B cell (primary cell): ENCODE data around the gene SIRT7. TPM values are rescaled to one million over a fixed set of nuclear protein-coding genes. Genes with fewer than 3 reads are reported as not detected.

ENCODE experiments used
- ATAC-seq: fragments of 200-7000 bp; cut with Tn5 transposase; one replicate; pipeline ENCODE4 v1.10.0; 2021; ENCODE audit warnings: low read depth, mild to moderate bottlenecking, moderate number of reproducible peaks, moderate library complexity
- CTCF ChIA-PET: fragments of 350-600 bp; sonication (Branson Sonifier 250); formaldehyde crosslinking; loops from one replicate; lab custom pipeline; 2021; ENCODE audit warnings: antibody characterized with exemption, inconsistent platforms; lab: Charles Lee
- POLR2A ChIA-PET: fragments of 350-600 bp; sonication (Branson Sonifier 250); formaldehyde crosslinking; loops from one replicate; lab custom pipeline; 2021; ENCODE audit warnings: antibody characterized with exemption; lab: Charles Lee
- DNase-seq: peaks from one replicate; pipeline ENCODE4 v3.0.0; 2013
- H2AFZ ChIP-seq: 2 replicates; pipeline ENCODE4 v1.6.1; 2012; ENCODE audit warnings: mild to moderate bottlenecking, low read depth, low read length; ENCODE audit not compliant: insufficient read depth, poor library complexity, severe bottlenecking
- H3K27ac ChIP-seq, 2 donors: 1 replicate in 1 of 2; 2 replicates in 1 of 2; pipeline ENCODE4 v1.5.1; 2012 to 2013; ENCODE audit warnings: low read length in 2 of 2, mild to moderate bottlenecking in 2 of 2, moderate library complexity in 1 of 2
- H3K27me3 ChIP-seq, 4 experiments: fragments of 200-600 bp in 1 of 4; sonication (generic) in 1 of 4; replicated peaks in 1 of 4; 1 replicate in 2 of 4; 2 replicates in 2 of 4; pipeline versions ENCODE4 v1.6.1 to v1.7.0; 2013 to 2016; ENCODE audit warnings: low read length in 3 of 4, mild to moderate bottlenecking in 2 of 4, mixed read lengths in 1 of 4, moderate library complexity in 1 of 4; ENCODE audit not compliant: insufficient read depth in 4 of 4, control insufficient read depth in 3 of 4; ENCODE audit errors: control extremely low read depth in 1 of 4
- H3K36me3 ChIP-seq, 2 experiments: replicated peaks in 1 of 2; 1 replicate in 1 of 2; 2 replicates in 1 of 2; pipeline versions ENCODE4 v1.6.1 to v1.7.1; 2013; ENCODE audit warnings: low read length in 1 of 2; ENCODE audit not compliant: insufficient read depth in 2 of 2, control insufficient read depth in 1 of 2; ENCODE audit errors: control extremely low read depth in 1 of 2, extremely low read depth in 1 of 2
- H3K4me1 ChIP-seq, 2 donors: fragments of 200-600 bp in 1 of 2; sonication (generic) in 1 of 2; 1 replicate in 1 of 2; 2 replicates in 1 of 2; pipeline versions ENCODE4 v1.5.1 to v1.6.1; 2013 to 2017; ENCODE audit warnings: low read length in 2 of 2; ENCODE audit not compliant: control insufficient read depth in 2 of 2, insufficient read depth in 2 of 2
- H3K4me2 ChIP-seq: replicated peaks from 2 replicates; pipeline ENCODE3; 2012; ENCODE audit warnings: mild to moderate bottlenecking, low read depth, low read length; ENCODE audit not compliant: poor library complexity, severe bottlenecking
- H3K4me3 ChIP-seq, 5 experiments: fragments of 200-600 bp in 1 of 5; sonication (generic) in 1 of 5; 1 replicate in 3 of 5; 2 replicates in 2 of 5; pipeline versions ENCODE4 v1.5.1 to v1.7.0; 2011 to 2016; ENCODE audit warnings: low read length in 4 of 5, mild to moderate bottlenecking in 4 of 5, low read depth in 2 of 5, control low read depth in 1 of 5, moderate library complexity in 1 of 5; ENCODE audit not compliant: insufficient read depth in 1 of 5; ENCODE audit errors: control extremely low read depth in 1 of 5, extremely low read depth in 1 of 5
- H3K79me2 ChIP-seq: fragments of 200-600 bp; sonication (generic); one replicate; pipeline ENCODE4 v1.6.0; 2016; ENCODE audit warnings: low read length; ENCODE audit not compliant: control insufficient read depth, insufficient read depth
- H3K9ac ChIP-seq: fragments of 200-600 bp; sonication (generic); 2 replicates; pipeline ENCODE4 v1.6.1; 2017; ENCODE audit warnings: mild to moderate bottlenecking, low read length, moderate library complexity
- H3K9me3 ChIP-seq, 3 donors: one replicate each; pipeline versions ENCODE4 v1.6.1 to v1.7.1; 2013; ENCODE audit warnings: low read length in 2 of 3; ENCODE audit not compliant: control insufficient read depth in 2 of 3, insufficient read depth in 1 of 3; ENCODE audit errors: control extremely low read depth in 1 of 3
- H4K20me1 ChIP-seq: 2 replicates; pipeline ENCODE4 v1.6.0; 2012; ENCODE audit warnings: mild to moderate bottlenecking, low read length; ENCODE audit not compliant: insufficient read depth, control insufficient read depth, poor library complexity, severe bottlenecking
- H3K27ac Mint-ChIP-seq: one replicate; pipeline ENCODE4 v1.8.0; 2021; ENCODE audit warnings: mixed read lengths
- H3K27me3 Mint-ChIP-seq: one replicate; pipeline ENCODE4 v1.8.0; 2021; ENCODE audit warnings: mixed read lengths
- H3K4me1 Mint-ChIP-seq: one replicate; pipeline ENCODE4 v1.8.0; 2021; ENCODE audit warnings: mixed read lengths
- H3K4me3 Mint-ChIP-seq: one replicate; pipeline ENCODE4 v1.8.0; 2021; ENCODE audit warnings: mixed read lengths
- H3K9me3 Mint-ChIP-seq: one replicate; pipeline ENCODE4 v1.8.0; 2022; ENCODE audit warnings: mixed read lengths; ENCODE audit not compliant: insufficient read depth
- EZH2 ChIP-seq: IDR thresholded peaks from 2 replicates; pipeline ENCODE4 v1.6.1; 2012; ENCODE audit warnings: borderline replicate concordance, low read depth, mild to moderate bottlenecking, moderate library complexity, low read length; ENCODE audit not compliant: insufficient read depth, poor library complexity, severe bottlenecking
- WGBS: methylation state at CpG from one replicate; pipeline ENCODE4 v1.1.5; 2013; ENCODE audit warnings: missing lambda C conversion rate; ENCODE audit not compliant: insufficient coverage; 5-methylcytosine and 5-hydroxymethylcytosine counted together
- intact Hi-C: fragments of 100-400 bp; cut with micrococcal nuclease; formaldehyde crosslinking; loops from one replicate; pipeline ENCODE4 v1.10.0; 2022
- polyA plus RNA-seq: library from polyadenylated mRNA; depleted of rRNA; stranded (reverse); fragments of >200 nt; gene quantifications from 2 replicates; pipeline ENCODE4 v1.2.3, GENCODE V29; 2012
- total RNA-seq, 2 donors: library from RNA; stranded (reverse); fragments of 120-200 nt in 1 of 2; gene quantifications; 1 replicate in 1 of 2; 2 replicates in 1 of 2; pipeline versions ENCODE4 v1.2.3 to v1.2.4, GENCODE V29; 2013 to 2022
- TF ChIP-seq, protein P1 (sequence below): fragments of 200-600 bp; IDR thresholded peaks from one replicate; pipeline ENCODE4 v1.8.0; 2022; ENCODE audit warnings: antibody characterized with exemption, mild to moderate bottlenecking

The SIRT7 gene
- total and polyA plus RNA-seq, 2 donors (not counting 1 experiment from before 2014, with no cell fraction given): 77.2 to 82.7 TPM

DNA sequence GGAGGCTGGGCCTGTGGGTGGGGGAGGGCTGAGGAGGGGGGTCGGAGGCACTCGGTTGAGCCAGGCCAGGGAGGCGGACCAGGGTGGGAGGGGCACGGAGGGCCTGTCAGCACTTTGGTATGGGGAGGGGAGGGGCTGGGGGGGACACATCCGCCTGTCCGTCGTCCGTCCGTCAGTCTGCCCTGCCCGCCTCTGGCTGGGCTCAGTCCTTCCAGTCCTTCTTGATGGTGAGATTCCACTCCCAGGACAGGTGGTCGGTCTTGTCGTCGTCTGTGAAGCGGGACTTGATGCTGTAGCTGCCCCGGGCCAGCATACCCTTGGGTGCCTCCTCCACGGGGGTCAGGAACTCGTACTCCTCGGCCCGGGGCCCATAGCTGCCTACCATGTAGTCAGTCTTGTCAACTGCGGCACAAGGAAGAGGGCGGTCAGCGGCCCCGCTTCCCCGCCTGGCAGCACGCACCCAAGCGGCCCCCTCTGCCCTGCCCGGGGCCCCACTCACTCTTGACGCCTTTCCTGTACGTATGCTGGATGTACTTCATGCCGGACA, 49.2 kb downstream of the SIRT7 start:
- Histone ChIP-seq H3K27ac (peak overlapping the region in 1 of 2 donors; percentile 91), H3K9ac (no peak overlapping the region), H2AFZ (no peak overlapping the region), H3K4me1 (peaks cover 22 to 39% of the 10 kb centered on the region in 2 donors), H3K4me3 (no peak overlapping the region), H3K4me2 (peak overlapping the region; percentile 98), H3K9me3 (no peaks in the 10 kb centered on the region), H3K27me3 (no peaks in the 10 kb centered on the region), H3K36me3 (peaks cover 1 to 27% of the 10 kb centered on the region in 2 experiments), H4K20me1 (peaks cover 58% of the 10 kb centered on the region), H3K79me2 (peaks cover 59% of the 10 kb centered on the region)
- ChIA-PET POLR2A (interaction anchor here (1.1 to 2.5 kb wide), 2 partner anchors 8 to 15 kb away, joined by 9 to 15 read pairs; partner anchors contain the start of gene P4HB), CTCF (interaction anchor here (1.1 to 1.5 kb wide), 3 partner anchors 30 to 577 kb away, joined by 3 read pairs; no protein-coding TSS in a partner anchor)
- no peak overlapping the region for H3K4me3 Mint-ChIP-seq
- 89% methylated on average over 29 of the region's 30 CpGs for WGBS
- no peaks in the 10 kb centered on the region for H3K27me3 Mint-ChIP-seq
- ATAC-seq (no peak), DNase-seq (peak; percentile 46)
- no peaks in the 10 kb centered on the region for H3K9me3 Mint-ChIP-seq
- intact Hi-C loops: loop anchor here (10.0 kb wide), 1 partner anchor 426 kb away; no protein-coding TSS in a partner anchor
- no peak overlapping the region for H3K27ac Mint-ChIP-seq
- H3K4me1 Mint-ChIP-seq: peaks cover 31% of the 10 kb centered on the region
- TF ChIP-seq, protein P1, sequence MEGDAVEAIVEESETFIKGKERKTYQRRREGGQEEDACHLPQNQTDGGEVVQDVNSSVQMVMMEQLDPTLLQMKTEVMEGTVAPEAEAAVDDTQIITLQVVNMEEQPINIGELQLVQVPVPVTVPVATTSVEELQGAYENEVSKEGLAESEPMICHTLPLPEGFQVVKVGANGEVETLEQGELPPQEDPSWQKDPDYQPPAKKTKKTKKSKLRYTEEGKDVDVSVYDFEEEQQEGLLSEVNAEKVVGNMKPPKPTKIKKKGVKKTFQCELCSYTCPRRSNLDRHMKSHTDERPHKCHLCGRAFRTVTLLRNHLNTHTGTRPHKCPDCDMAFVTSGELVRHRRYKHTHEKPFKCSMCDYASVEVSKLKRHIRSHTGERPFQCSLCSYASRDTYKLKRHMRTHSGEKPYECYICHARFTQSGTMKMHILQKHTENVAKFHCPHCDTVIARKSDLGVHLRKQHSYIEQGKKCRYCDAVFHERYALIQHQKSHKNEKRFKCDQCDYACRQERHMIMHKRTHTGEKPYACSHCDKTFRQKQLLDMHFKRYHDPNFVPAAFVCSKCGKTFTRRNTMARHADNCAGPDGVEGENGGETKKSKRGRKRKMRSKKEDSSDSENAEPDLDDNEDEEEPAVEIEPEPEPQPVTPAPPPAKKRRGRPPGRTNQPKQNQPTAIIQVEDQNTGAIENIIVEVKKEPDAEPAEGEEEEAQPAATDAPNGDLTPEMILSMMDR: no peak
- no peak for TF ChIP-seq EZH2

DNA sequence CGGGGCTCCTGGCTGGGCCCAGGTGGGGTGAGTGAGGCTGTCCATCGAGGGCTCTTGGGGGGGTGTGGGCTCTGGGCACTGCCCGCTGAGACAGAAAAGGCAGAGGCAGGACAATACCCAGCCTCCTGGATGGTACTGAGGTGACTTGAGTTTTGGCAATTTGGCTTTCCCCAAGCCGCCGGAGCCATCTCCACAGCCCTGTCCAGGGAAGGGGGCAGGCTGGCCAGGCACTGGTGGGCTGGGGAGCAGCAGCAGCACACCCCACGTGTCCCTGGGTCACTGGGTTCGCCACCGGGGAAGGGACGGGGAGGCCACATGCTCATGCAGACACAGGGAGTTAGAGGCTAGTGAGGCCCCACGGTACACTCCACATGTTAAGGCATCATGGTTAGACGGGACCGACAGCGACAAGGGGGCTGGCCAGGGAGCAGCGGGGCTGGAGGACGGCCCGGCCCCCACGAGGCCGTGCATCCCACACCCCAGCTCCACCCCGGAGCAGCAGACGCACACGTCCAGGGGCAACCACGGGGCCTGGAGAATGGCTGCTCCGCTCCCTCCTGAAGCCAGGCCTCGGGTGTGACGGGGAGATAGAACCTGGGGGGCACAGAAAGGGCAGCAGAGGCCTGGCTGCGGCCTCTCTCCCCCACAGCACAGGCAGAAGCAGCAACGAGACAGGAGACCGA, 49.8 kb downstream of the SIRT7 start:
- peak overlapping the region; percentile 78 for H3K27ac Mint-ChIP-seq
- H4K20me1 ChIP-seq: peaks cover 63% of the 10 kb centered on the region

More for the DNA sequence above, 49.8 kb downstream of the SIRT7 start:
- peaks cover 1 to 27% of the 10 kb centered on the region in 2 experiments for H3K36me3 ChIP-seq
- no peaks in the 10 kb centered on the region for H3K27me3 ChIP-seq
- Mint-ChIP-seq H3K27me3 (no peaks in the 10 kb centered on the region), H3K4me1 (peaks cover 35% of the 10 kb centered on the region), H3K4me3 (peak overlapping the region; percentile 29), H3K9me3 (no peaks in the 10 kb centered on the region)
- no peak overlapping the region for H3K4me2 ChIP-seq
- DNase-seq (peak; percentile 45), ATAC-seq (no peak)
- H3K4me1 ChIP-seq: peaks cover 22 to 36% of the 10 kb centered on the region in 2 donors
- no peak overlapping the region for H2AFZ ChIP-seq
- no peak overlapping the region for H3K4me3 ChIP-seq
- H3K9ac ChIP-seq: no peak overlapping the region
- ChIA-PET POLR2A (no interaction called here), CTCF (interaction anchor here (1.4 kb wide), 1 partner anchor 30 kb away, joined by 3 read pairs; no protein-coding TSS in a partner anchor)
- WGBS: 90% methylated on average over 26 of the region's 28 CpGs
- peaks cover 64% of the 10 kb centered on the region for H3K79me2 ChIP-seq
- no peak for TF ChIP-seq EZH2
- TF ChIP-seq, protein P1: no peak
- intact Hi-C loops: loop anchor here (10.0 kb wide), 1 partner anchor 427 kb away; no protein-coding TSS in a partner anchor
- H3K27ac ChIP-seq: no peak overlapping the region
- H3K9me3 ChIP-seq: no peaks in the 10 kb centered on the region
